Osteocyte (in vitro differentiated cells): ENCODE data around the gene PAPLN. TPM values are rescaled to one million over a fixed set of nuclear protein-coding genes. Genes with fewer than 3 reads are reported as not detected.

ENCODE experiments used
- DNase-seq: peaks from one replicate; pipeline ENCODE4 v3.0.0; 2021; ENCODE audit warnings: mixed read lengths; ENCODE audit not compliant: unreplicated experiment; ENCODE audit errors: extremely low spot score
- H3K27ac Mint-ChIP-seq: one replicate; pipeline ENCODE4 v1.8.0; 2021; ENCODE audit warnings: mild to moderate bottlenecking, mixed read lengths; ENCODE audit not compliant: unreplicated experiment
- H3K27me3 Mint-ChIP-seq: one replicate; pipeline ENCODE4 v1.8.0; 2021; ENCODE audit warnings: mixed read lengths; ENCODE audit not compliant: unreplicated experiment
- H3K36me3 Mint-ChIP-seq: one replicate; pipeline ENCODE4 v1.8.0; 2021; ENCODE audit warnings: mixed read lengths; ENCODE audit not compliant: unreplicated experiment
- H3K4me1 Mint-ChIP-seq: one replicate; pipeline ENCODE4 v1.8.0; 2021; ENCODE audit warnings: mixed read lengths; ENCODE audit not compliant: unreplicated experiment
- H3K4me3 Mint-ChIP-seq: one replicate; pipeline ENCODE4 v1.8.0; 2021; ENCODE audit warnings: mild to moderate bottlenecking, moderate library complexity, mixed read lengths; ENCODE audit not compliant: unreplicated experiment
- H3K9me3 Mint-ChIP-seq: one replicate; pipeline ENCODE4 v1.8.0; 2021; ENCODE audit warnings: mixed read lengths; ENCODE audit not compliant: unreplicated experiment
- CTCF ChIP-seq: fragments of 200-600 bp; sonication (generic); IDR thresholded peaks from 2 replicates; pipeline ENCODE4 v1.5.0; 2021; ENCODE audit warnings: antibody characterized with exemption, mild to moderate bottlenecking, moderate library complexity
- total RNA-seq: library from RNA; stranded (reverse); gene quantifications from 2 replicates; pipeline ENCODE4 v1.2.1, GENCODE V29; 2021

Gene PAPLN
- total RNA-seq, 1 donor from 2014 or later = 44.3 TPM

GRCh38 chr14:73264080-73264884 lies 27.0 kb downstream of the PAPLN start:
- H3K27me3 Mint-ChIP-seq = no peaks in the 10 kb centered on the region
- H3K27ac Mint-ChIP-seq = no peak overlapping the region
- no peak overlapping the region for H3K4me3 Mint-ChIP-seq
- H3K36me3 Mint-ChIP-seq = peaks cover 8% of the 10 kb centered on the region
- H3K4me1 Mint-ChIP-seq = peaks cover 1% of the 10 kb centered on the region
- DNase-seq = no peak
- H3K9me3 Mint-ChIP-seq = no peaks in the 10 kb centered on the region
- TF ChIP-seq CTCF = no peak

- no peaks in the 10 kb centered on the region for H3K9me3 Mint-ChIP-seq
- no peak for DNase-seq
- H3K27me3 Mint-ChIP-seq = no peaks in the 10 kb centered on the region
- H3K4me3 Mint-ChIP-seq = no peak overlapping the region
- peaks cover 4% of the 10 kb centered on the region for H3K4me1 Mint-ChIP-seq
- H3K36me3 Mint-ChIP-seq = peaks cover 9% of the 10 kb centered on the region
- no peak overlapping the region for H3K27ac Mint-ChIP-seq
- no peak for TF ChIP-seq CTCF
These were observed 27.8 kb downstream of the PAPLN start for GRCh38 chr14:73264885-73265720.

DNA sequence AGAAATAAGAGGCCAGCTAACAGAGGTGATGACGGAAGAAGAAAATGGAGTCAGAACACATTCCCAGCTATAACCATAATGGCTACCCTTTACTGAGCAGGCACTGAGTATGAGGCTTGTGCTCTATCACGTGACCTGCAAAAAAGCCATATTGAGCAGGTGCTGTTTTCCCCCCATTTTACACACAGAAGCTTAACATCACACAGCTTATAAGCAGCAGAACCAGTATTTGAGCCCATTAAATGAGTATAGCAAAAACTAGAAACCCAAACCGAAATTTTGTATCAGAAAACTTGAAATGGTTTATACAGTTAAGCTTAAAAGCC lies 28.4 kb downstream of the PAPLN start:
- no peak overlapping the region for H3K27ac Mint-ChIP-seq
- DNase-seq = no peak
- no peak for TF ChIP-seq CTCF
- no peak overlapping the region for H3K4me3 Mint-ChIP-seq
- H3K4me1 Mint-ChIP-seq = peaks cover 9% of the 10 kb centered on the region
- no peaks in the 10 kb centered on the region for H3K27me3 Mint-ChIP-seq
- no peaks in the 10 kb centered on the region for H3K9me3 Mint-ChIP-seq
- peaks cover 9% of the 10 kb centered on the region for H3K36me3 Mint-ChIP-seq

DNA sequence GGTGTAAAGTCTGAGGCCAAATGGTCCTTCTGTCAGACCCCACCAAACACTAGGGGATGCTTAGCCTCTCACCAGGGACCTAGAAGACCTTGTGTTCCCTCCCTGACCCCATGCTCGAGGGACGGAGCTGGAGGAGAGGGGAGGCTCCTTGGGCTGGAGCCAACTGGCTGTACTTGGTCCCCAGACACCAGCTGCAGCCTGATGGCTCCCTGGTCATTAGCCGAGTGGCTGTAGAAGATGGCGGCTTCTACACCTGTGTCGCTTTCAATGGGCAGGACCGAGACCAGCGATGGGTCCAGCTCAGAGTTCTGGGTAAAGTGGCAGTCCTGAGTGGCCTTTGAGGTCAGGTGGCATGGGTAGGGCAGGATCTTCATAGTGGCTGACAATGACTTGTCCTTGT lies 29.0 kb downstream of the PAPLN start:
- H3K9me3 Mint-ChIP-seq = no peaks in the 10 kb centered on the region
- H3K4me3 Mint-ChIP-seq = no peak overlapping the region
- peaks cover 8% of the 10 kb centered on the region for H3K4me1 Mint-ChIP-seq
- no peak overlapping the region for H3K27ac Mint-ChIP-seq
- no peak for DNase-seq
- peaks cover 9% of the 10 kb centered on the region for H3K36me3 Mint-ChIP-seq
- H3K27me3 Mint-ChIP-seq = no peaks in the 10 kb centered on the region
- TF ChIP-seq CTCF = no peak

DNA sequence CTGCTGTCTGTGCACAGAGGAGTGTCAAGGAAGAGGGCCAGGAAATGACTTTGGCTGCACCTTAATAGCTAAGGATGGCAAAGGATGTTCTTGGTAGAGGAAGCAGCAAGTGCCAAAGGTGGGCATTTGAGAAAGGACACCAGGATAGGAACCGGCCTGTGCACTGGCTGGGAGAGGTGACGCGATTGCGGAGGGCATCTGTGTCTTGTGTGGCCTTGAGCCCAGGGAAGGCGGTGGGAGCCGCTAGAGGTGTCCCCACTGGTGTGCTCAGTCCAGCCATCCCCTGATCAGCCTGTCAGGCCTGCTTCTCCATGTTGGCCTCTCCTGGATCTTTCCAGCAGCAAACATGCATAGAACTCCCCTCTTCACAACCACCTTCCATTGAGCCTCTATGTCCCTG lies 30.2 kb downstream of the PAPLN start:
- DNase-seq = no peak
- Mint-ChIP-seq H3K36me3 (peaks cover 14% of the 10 kb centered on the region), H3K4me3 (no peak overlapping the region), H3K9me3 (no peaks in the 10 kb centered on the region), H3K4me1 (peaks cover 8% of the 10 kb centered on the region), H3K27me3 (no peaks in the 10 kb centered on the region), H3K27ac (no peak overlapping the region)
- TF ChIP-seq CTCF = no peak
